ENCODE results near the gene SPRY2.
A peak's percentile ranks its signal among the peaks of the same experiment; 100 is the strongest.
"Not testable (repeated sequence)": the region's sequence is repeated elsewhere in the genome, so short reads cannot be mapped to it uniquely, and the experiment has no call there.

The SPRY2 gene

GRCh38 chr13:80362481-80362880, 21.6 kb upstream of the SPRY2 start:
- H3K4me3 Mint-ChIP-seq = no peak overlapping the region
- H3K27ac Mint-ChIP-seq = peak overlapping the region; percentile 71
- peaks cover 0 to 5% of the 10 kb centered on the region in 2 donors for H3K4me1 Mint-ChIP-seq
- no peaks in the 10 kb centered on the region for H3K9me3 Mint-ChIP-seq
- no peak for ATAC-seq (replicated peaks)
- no peak for DNase-seq
- no peaks in the 10 kb centered on the region for H3K36me3 Mint-ChIP-seq
- peaks cover 5% of the 10 kb centered on the region in 2 donors for H3K27me3 Mint-ChIP-seq

- ATAC-seq (replicated peaks) (peak; percentile 56 to 67), DNase-seq (no peak)
- Mint-ChIP-seq H3K36me3 (no peaks in the 10 kb centered on the region), H3K4me1 (peaks cover 0 to 5% of the 10 kb centered on the region in 2 donors), H3K27me3 (peaks cover 5% of the 10 kb centered on the region in 2 donors), H3K9me3 (no peaks in the 10 kb centered on the region), H3K4me3 (no peak overlapping the region), H3K27ac (no peak overlapping the region)
Measured at GRCh38 chr13:80361883-80362327, 21.0 kb upstream of the SPRY2 start.

- Mint-ChIP-seq H3K36me3 (no peaks in the 10 kb centered on the region), H3K9me3 (no peaks in the 10 kb centered on the region), H3K4me1 (peaks cover 0 to 5% of the 10 kb centered on the region in 2 donors), H3K27me3 (peaks cover 5% of the 10 kb centered on the region in 2 donors), H3K27ac (no peak overlapping the region), H3K4me3 (no peak overlapping the region)
- DNase-seq (no peak), ATAC-seq (replicated peaks) (no peak)
Measured at GRCh38 chr13:80361298-80361697, 20.4 kb upstream of the SPRY2 start.

- peaks cover 5% of the 10 kb centered on the region in 2 donors for H3K27me3 Mint-ChIP-seq
- no peak for DNase-seq
- H3K27ac Mint-ChIP-seq = no peak overlapping the region
- H3K4me3 Mint-ChIP-seq = no peak overlapping the region
- H3K4me1 Mint-ChIP-seq = peaks cover 0 to 5% of the 10 kb centered on the region in 2 donors
- no peaks in the 10 kb centered on the region for H3K36me3 Mint-ChIP-seq
- no peak for ATAC-seq (replicated peaks)
- no peaks in the 10 kb centered on the region for H3K9me3 Mint-ChIP-seq
Measured at GRCh38 chr13:80360453-80360800, 19.5 kb upstream of the SPRY2 start.

GRCh38 chr13:80359778-80360452, 19.0 kb upstream of the SPRY2 start:
- no peaks in the 10 kb centered on the region for H3K36me3 Mint-ChIP-seq
- ATAC-seq (replicated peaks) (no peak), DNase-seq (no peak)
- no peaks in the 10 kb centered on the region for H3K9me3 Mint-ChIP-seq
- peaks cover 5% of the 10 kb centered on the region in 2 donors for H3K27me3 Mint-ChIP-seq
- H3K27ac Mint-ChIP-seq = no peak overlapping the region
- peaks cover 0 to 5% of the 10 kb centered on the region in 2 donors for H3K4me1 Mint-ChIP-seq
- no peak overlapping the region for H3K4me3 Mint-ChIP-seq

GRCh38 chr13:80359414-80359777, 18.5 kb upstream of the SPRY2 start:
- Mint-ChIP-seq H3K36me3 (no peaks in the 10 kb centered on the region), H3K27ac (no peak overlapping the region), H3K4me3 (no peak overlapping the region), H3K27me3 (peaks cover 5% of the 10 kb centered on the region in 2 donors), H3K4me1 (peaks cover 0 to 5% of the 10 kb centered on the region in 2 donors), H3K9me3 (no peaks in the 10 kb centered on the region)
- no peak for ATAC-seq (replicated peaks)
- no peak for DNase-seq

- not testable (repeated sequence) for H3K4me1 Mint-ChIP-seq; H3K4me3 Mint-ChIP-seq; H3K27ac Mint-ChIP-seq; DNase-seq; H3K9me3 Mint-ChIP-seq; H3K36me3 Mint-ChIP-seq; H3K27me3 Mint-ChIP-seq; ATAC-seq (replicated peaks)
Measured at GRCh38 chr13:80355496-80356094, 14.7 kb upstream of the SPRY2 start.

- Mint-ChIP-seq H3K4me1 (peaks cover 0 to 1% of the 10 kb centered on the region in 2 donors), H3K27ac (no peak overlapping the region), H3K36me3 (no peaks in the 10 kb centered on the region), H3K9me3 (peaks cover 0 to 5% of the 10 kb centered on the region in 2 donors), H3K4me3 (no peak overlapping the region), H3K27me3 (peaks cover 11 to 13% of the 10 kb centered on the region in 2 donors)
- DNase-seq = no peak
- ATAC-seq (replicated peaks) = no peak
Measured at GRCh38 chr13:80348750-80349149, 7.8 kb upstream of the SPRY2 start.

GRCh38 chr13:80348314-80348713, 7.4 kb upstream of the SPRY2 start:
- peaks cover 11 to 13% of the 10 kb centered on the region in 2 donors for H3K27me3 Mint-ChIP-seq
- H3K4me3 Mint-ChIP-seq = no peak overlapping the region

GRCh38 chr13:80345771-80346510, 5.0 kb upstream of the SPRY2 start:
- DNase-seq (no peak), ATAC-seq (replicated peaks) (no peak)
- H3K27me3 Mint-ChIP-seq = peaks cover 11 to 13% of the 10 kb centered on the region in 2 donors
- no peak overlapping the region for H3K4me3 Mint-ChIP-seq
- peaks cover 11 to 20% of the 10 kb centered on the region in 2 donors for H3K4me1 Mint-ChIP-seq
- no peaks in the 10 kb centered on the region for H3K9me3 Mint-ChIP-seq
- H3K27ac Mint-ChIP-seq = no peak overlapping the region
- no peaks in the 10 kb centered on the region for H3K36me3 Mint-ChIP-seq

More at GRCh38 chr13:80348314-80348713, 7.4 kb upstream of the SPRY2 start:
- no peak for DNase-seq
- Mint-ChIP-seq H3K4me1 (peaks cover 4% of the 10 kb centered on the region in 2 donors), H3K36me3 (no peaks in the 10 kb centered on the region), H3K27ac (no peak overlapping the region), H3K9me3 (peaks cover 0 to 5% of the 10 kb centered on the region in 2 donors)
- ATAC-seq (replicated peaks) = no peak

- not testable (repeated sequence) for H3K4me3 Mint-ChIP-seq; H3K36me3 Mint-ChIP-seq; H3K9me3 Mint-ChIP-seq; H3K27ac Mint-ChIP-seq; DNase-seq; ATAC-seq (replicated peaks)
- peaks cover 13 to 20% of the 10 kb centered on the region in 2 donors for H3K4me1 Mint-ChIP-seq
- H3K27me3 Mint-ChIP-seq = peaks cover 11 to 17% of the 10 kb centered on the region in 2 donors
Measured at GRCh38 chr13:80344032-80344431, 3.1 kb upstream of the SPRY2 start.

GRCh38 chr13:80342471-80343371, 1.8 kb upstream of the SPRY2 start:
- ATAC-seq (replicated peaks) (peak; percentile 59 to 67), DNase-seq (peak; percentile 69)
- H3K27me3 Mint-ChIP-seq = peaks cover 11 to 18% of the 10 kb centered on the region in 2 donors
- peaks cover 12 to 20% of the 10 kb centered on the region in 2 donors for H3K4me1 Mint-ChIP-seq
- H3K27ac Mint-ChIP-seq = peak overlapping the region; percentile 65
- no peaks in the 10 kb centered on the region for H3K36me3 Mint-ChIP-seq
- H3K4me3 Mint-ChIP-seq = peak overlapping the region in 1 of 2 donors; percentile 81
- H3K9me3 Mint-ChIP-seq = no peaks in the 10 kb centered on the region

GRCh38 chr13:80341756-80342370, 937 bp upstream of the SPRY2 start:
- Mint-ChIP-seq H3K9me3 (no peaks in the 10 kb centered on the region), H3K4me1 (peaks cover 14 to 20% of the 10 kb centered on the region in 2 donors), H3K27me3 (peaks cover 18 to 26% of the 10 kb centered on the region in 2 donors), H3K27ac (peak overlapping the region; percentile 59), H3K4me3 (peak overlapping the region in 1 of 2 donors; percentile 59), H3K36me3 (peaks cover 6 to 7% of the 10 kb centered on the region in 2 donors)
- peak in 1 of 2 donors; percentile 3 for ATAC-seq (replicated peaks)
- no peak for DNase-seq
